GM19438 (cell line): ENCODE results near the gene DOK7.
"Not testable (repeated sequence)": the region's sequence is repeated elsewhere in the genome, so short reads cannot be mapped to it uniquely, and the experiment has no call there.

Experiments
- ATAC-seq: cut with Tn5 transposase; IDR thresholded peaks from one replicate; pipeline ENCODE4 v1.9.1; 2021; ENCODE audit warnings: low read depth; ENCODE audit not compliant: unreplicated experiment

The DOK7 gene

DNA sequence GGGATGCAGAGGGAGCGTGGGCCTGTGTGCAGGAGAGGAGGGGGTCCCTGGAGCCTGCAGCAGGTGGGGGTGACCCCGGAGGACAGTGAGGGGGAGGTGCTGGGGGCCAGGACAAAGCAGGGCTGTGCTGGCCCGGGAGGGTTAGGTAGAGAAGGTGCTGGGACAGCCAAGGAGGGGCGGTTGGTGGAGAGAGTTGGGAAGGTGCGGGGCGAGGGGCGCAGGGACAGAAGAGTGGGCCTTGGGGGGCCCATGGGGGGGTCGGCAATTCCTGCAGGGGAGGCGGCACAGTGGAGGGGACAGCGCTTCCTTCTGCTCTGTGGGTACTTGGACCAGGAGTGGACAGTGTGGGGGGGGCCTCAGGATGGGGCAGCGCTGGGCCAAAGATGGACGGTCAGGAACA is 36.6 kb downstream of the DOK7 start:
- no peak for ATAC-seq

DNA sequence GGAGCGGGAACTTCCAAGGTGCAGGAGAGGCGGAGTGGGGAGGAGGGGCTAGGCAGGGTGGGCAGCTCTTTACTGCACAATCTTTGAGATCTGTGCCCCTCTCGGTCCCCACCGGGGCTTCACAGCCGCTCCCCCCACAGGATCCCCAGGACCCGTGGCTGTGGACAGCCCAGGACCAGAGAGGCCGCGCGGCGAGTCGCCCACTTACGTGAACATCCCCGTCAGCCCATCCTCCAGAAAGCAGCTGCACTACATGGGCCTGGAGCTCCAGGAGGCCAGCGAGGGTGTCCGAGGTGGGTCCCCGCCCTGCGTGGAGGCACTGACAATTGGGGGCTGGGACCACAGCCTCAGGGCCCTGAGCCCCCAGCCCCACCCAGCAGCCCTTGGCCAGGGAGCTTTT is 37.0 kb downstream of the DOK7 start:
- ATAC-seq: no peak

DNA sequence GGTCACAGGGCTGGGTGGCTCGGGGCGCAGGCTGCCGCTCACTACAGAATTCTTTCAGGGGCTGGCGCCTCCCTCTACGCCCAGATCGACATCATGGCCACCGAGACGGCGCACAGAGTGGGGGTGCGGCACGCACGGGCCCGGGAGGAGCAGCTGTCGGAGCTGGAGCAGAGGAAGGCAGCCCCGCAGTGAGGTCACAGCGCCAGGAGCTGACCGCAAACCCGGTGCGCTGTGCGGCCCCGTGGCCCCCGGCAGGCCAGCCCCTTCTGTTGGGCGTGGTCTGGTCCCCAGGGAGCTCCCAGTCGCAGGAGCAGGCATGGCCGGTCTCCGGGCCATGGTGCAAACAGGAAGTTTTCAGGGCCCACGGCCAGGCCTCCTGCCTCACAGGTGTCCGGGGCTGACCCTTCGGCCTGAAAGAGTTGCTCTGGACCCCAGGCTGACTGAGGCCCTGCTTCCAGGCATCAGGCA is 37.6 kb downstream of the DOK7 start:
- ATAC-seq: no peak

DNA sequence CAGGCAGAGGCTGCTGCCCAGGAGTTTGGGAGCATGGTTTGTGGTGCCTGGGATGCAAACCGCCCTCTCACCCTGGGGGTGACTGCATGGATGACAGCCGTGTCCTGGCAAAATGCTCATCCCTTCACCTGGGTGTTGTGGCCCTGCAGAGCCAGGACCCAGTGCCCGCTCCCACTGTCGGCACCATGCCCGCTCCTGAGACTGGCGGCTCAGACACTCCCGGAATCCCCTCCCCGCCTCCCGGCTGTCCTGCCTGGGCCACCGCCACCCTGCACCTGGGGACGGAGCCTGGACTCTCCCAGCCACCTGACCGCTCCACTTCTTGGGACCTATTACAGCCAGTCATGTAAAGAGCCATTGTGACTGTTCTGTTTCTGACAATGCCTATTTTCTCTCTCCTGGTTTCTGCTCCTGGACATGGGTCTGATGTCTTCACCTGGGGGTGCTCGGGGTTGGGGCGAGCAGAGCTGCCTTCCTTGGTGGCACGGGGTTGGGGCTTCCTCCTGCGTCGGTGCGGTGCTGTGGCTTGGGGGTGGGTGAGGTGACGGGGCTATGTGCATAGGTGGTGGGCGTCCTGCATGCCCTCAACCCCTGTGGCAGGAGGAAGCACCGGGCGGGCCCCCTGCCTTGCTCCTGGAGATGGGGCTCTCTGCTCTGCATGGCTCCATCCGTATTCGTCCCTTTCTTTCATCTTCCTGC is 38.2 kb downstream of the DOK7 start:
- ATAC-seq: no peak

DNA sequence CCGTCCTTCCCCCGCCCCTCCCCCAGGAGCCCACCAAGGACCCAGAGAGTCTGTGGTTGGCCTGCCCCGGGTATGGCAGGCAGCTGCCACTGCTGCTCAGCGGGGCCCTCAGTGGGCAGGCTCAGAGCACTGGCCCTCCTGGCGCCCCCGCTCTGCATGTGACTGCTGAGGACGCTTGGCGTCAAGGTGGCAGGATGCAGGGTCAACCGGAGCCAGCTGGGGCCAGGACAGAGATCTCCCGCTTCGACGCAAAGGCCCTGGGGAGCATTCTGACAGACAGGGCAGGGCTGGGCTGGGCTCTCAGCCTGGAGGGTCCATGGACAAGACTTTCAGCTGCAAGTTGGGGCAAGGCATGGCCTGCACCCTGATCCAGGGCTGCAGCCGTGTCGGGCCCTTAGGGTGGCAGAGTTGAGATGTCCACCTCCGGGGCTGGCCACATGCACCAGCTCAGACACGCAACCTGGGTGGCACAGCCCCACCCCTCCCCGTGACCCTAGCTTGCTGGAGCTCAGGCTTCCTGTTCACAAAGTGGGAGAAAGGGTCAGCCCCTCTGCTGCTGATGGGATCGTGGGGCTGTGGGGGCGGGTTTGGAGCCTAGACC is 38.8 kb downstream of the DOK7 start:
- ATAC-seq: no peak

DNA sequence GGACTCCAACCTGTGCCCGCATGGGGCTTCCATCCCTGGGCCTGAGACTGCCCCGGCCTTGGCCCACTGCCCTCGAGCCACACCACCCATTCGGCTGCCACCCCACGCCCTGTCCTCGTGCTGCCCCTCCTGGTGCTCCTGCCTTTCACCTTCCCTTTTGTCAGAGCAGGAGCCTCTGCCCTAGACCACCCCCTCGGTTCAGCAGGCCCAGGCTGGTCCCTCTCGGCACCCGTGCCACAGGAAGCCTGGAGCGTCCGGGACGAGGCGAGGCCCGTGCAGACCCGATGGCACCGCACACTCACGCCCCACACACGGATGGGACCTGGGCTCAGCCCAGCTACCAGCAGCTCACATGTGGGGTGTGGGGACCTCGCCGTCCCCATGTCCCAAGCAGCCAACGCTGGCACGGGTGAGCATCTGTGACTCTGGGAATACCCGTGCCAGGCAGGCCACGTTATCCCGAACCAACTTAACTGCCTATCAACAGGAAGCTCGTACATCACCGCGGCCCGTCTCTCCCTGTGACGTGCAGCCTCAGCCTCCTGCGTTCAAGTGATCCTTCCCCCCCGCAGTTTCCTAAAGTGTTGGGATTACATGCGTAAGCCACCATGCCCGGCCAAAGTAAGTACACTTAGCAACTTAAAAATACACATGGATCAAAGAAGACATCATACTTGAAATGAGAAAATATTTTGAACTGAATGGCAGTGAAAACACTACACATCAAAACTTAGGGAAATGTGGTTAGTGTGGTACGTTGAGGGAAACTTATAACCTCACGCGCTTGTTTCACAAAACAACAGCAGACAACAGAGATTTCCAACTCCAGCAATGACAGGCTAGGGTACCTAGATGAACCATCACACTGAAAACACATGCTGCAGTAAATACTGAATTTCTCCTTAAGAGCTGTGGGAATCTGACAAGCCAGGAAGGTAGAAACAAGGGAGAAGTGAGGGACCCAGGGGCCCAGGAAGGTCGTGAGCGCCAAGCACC is 40.1 kb downstream of the DOK7 start:
- ATAC-seq: no peak

DNA sequence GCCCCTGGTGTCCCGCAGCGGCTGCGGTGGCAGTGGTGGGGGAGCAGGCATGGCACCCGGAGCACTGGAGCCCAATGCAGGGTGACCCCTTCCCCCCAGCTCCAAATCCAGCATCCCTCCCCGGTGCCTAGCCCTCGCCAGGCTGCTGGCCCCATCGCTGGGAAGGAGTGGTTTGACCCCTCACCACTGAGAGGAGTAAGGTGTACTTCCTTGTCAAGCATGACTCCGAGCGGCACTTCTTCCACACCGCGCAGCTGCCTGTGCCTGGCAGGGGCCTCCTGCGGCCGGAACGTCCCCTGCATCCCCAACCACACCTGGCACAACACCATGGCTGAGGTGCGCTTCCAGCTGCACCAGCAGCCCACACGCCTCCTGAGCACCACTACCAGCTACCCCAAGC is 42.1 kb downstream of the DOK7 start:
- no peak for ATAC-seq

DNA sequence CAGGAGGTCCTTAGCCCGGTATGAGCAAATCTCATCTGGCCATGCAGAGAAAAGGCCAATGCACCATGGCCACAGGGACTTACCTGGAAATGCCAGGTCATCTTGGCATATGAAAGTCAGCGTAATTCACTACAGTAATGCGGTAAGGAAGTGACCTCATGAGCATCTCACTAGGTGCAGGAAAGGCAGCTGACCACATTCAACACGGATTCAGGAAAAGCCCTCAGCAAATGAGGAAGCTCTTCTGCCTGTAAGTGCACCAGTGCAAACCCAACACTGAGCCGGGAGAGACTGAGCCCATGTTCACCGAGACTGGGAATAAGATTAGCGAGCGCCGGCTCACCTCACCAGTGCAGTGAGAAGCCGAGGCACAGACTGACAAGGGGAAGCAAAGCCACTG is 45.4 kb downstream of the DOK7 start:
- no peak for ATAC-seq

DNA sequence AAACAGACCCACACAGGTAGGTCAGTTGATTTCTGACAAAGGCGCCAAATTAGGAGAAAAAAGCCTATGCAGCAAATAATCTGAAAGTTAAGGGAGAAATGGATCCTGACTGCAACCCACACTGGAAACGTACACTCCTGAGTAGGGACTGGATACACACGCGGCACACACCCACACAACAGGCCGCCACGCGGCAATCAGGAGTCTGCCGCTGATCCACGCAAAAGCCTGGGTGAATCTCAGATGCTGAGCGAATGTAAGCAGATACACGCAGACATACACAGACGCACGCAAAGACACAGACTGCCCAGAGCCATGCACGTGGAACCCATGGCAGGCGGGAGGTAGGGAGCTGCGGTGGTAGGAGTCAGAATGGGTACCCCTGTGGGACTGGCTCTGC is 47.4 kb downstream of the DOK7 start:
- ATAC-seq: no peak

DNA sequence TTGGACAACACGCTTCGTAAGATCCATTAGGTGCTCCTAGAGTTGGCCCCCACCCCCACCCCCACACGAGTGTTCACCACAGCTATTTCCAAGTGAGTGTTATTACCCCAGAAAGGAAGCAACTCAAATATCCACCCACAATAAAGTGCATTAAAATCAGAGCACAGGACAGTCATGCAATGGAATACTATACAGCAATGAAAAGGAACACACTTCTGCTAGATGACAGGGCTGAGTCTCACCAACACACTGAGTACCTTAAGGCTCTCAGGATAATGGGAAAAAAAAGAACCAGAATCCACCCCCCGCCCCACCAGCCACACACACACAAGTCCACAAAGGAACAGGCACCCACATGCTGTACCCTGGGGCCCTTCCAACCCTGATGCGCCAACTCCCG is 48.1 kb downstream of the DOK7 start:
- no peak for ATAC-seq

DNA sequence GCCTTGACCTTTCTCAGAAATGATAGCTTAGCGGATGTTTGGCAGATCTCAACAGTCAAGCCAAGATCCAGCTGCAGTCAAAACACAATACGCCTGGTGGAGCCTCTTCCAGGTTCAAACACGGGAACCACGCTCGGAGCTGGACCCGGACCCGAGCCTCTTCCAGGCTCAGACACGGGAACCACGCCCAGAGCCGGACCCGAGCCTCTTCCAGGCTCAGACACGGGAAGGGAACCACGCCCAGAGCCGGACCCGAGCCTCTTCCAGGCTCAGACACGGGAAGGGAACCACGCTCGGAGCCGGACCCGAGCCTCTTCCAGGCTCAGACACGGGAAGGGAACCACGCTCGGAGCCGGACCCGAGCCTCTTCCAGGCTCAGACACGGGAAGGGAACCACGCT is 48.5 kb downstream of the DOK7 start:
- ATAC-seq: not testable (repeated sequence)

DNA sequence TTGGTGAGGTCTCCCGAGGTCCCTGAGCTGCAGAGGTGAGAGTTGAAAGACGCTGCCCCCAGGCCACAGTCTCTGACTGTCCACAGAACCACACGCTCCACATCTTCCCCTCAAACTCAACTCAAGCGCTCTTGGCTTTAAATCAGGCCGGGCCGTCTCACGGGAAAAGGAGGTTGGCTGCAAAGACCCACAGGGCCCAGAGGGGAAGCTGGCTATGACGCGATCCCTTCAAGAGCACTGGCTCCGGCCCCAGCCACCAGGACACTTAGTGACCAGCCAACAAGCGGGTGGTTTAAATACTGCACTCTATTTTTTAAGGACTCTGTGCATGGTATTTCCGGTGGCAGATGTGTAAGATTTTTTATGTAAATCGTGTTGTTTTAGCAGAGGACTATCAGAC is 49.2 kb downstream of the DOK7 start:
- no peak for ATAC-seq

DNA sequence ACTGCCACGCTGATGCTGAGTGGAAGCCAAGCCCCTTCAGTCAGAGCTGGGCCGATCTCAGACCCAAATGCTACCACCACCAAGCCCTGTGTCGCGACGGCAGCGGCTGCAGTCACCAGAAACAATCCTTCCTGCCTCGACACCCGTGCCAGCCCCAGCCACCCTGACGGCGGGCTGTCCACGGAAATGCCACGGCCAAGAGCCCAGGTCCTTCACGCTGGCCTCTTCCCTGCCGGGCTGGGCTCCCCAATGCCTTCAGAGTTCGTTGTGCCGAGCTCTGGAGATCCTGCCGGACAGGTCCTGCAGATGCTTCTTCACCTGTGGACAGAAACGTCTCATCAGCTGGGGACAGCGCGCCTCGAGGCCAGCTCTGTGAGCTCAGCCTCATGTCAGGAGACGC is 49.6 kb downstream of the DOK7 start:
- ATAC-seq: no peak

DNA sequence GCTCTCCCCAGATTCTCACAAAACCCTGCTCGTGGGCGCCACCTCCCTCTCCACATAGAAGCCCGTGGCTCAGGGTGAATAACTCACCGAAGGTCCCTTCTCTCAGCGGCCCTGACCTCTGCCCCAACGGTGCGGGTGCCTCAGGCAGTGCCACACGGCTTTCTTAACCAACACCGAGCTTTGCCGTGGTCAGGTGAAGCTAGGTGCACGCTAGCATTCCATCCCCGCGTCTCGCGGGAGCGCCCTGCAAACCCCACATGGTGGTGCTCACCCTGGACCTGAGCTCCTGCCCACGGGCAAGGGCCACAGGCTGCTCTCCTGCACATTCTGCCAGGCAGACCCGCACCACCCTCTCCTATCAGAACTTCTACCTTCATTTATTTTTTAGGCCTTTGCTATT is 50.7 kb downstream of the DOK7 start:
- ATAC-seq: no peak

DNA sequence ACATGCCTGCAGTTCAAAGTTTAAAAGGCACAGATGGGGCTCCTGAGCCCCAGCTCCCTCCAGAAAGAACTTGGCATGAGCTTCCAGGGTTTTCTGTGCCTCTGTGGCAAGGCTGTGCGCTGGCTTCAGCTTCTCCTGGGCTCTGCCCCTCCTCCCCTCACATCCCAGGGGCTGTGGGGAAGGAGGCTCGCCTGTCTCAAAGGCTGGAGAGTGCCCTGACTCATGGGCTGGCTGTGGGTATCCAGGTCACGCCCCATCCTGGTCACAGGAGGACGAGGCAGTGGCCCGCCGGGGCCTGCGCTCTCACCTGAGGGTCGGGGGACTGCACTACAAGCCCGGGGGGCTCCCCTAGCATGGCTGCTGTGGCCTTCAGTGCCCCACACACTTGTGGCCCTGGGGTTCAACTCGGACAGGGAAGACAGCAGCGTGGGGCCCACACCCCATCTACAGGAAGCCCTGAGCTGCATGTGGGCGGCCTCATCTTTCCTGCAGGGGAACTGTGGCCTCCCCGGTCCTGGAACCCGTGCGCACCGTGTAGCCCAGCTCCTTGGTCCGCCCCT is 51.2 kb downstream of the DOK7 start:
- no peak for ATAC-seq

DNA sequence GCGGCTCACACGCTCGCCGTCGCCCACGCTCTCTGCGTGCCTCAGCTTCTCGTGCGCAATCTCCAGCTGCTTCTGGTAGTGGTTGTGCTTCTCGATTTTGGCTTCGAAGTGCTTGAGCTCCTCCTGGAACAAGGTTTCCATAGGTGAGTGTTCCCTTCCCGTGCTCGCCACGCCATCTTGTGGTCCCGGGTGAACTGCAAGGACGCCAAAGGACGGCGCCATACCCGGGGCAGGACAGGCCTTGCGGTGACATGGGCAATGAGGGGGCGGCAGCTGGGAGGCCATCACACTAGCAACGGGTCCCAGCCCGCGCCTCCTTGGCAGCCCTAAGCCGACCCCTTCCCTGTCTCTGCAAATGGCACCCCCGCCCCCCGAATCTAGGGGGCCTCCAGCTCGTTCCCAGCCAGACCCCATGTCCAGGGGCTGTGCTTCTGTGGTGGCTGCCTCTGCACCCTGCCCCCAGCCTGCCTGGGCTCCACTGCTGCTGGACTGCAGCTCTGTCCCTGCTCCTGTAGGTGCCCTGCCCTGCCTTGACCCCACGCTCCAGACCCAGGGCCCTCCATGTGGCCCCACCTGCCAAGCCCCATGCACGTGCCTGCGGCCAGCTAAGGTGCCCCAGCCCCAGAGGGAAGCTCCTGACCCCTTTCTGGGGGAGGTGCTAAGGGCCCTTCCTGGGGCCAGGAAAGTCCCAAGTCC is 51.8 kb downstream of the DOK7 start:
- no peak for ATAC-seq

DNA sequence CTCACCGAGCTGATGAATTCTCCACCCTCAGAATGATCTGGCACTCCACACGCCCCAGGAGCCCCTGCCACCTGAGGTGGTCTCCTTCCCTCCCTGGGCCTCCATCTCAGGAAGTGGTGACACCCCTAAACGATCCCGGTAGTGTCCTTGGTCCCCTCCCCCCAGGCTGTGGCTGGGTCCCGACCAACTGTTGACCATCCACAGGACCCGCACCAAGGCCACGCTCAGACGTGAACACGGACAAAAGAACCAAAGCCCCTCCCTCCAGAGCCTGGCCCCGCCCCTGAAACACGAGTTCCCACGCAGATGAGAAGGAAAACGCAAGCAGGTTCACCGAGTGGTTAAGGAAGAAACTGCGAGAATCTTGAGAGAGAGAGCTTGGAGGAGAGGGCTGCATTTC is 52.5 kb downstream of the DOK7 start:
- no peak for ATAC-seq

DNA sequence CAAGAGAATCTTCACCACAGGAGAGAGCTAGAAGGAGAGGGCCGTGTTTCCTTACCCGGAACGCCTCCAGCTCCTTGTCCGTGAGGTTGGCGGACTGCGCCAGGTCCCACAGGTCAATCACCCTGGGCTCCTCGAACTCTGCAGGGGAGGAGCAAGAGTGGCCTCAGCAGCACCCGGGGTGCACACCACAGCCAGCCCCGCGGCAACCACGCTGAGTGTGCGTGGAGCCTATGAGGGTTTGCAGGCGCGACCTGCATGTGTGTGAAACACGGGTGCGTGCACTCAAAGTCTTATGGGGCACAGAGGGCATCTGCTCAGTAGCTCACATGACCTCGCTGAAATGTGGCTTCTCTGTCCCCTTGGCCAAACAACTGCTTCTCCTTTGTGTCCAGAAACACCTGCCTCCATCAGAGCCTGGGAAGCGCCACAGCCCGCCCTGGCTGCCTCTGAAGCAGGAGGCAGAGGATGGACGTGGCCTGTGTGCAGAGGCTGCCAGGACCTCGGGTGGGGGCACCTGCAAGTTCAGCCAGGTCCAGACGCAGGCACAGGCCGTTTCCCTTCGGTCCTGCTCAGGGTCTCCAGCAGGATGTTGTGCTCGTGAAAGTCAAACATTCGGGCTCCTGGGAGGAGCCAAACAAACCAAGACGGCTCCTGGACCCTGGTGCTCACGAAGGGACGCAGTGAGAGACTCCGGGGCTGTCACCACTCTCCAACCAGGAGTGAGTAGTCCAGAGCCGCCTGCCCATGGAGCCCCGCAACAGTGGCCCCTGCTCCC is 53.1 kb downstream of the DOK7 start:
- ATAC-seq: no peak

DNA sequence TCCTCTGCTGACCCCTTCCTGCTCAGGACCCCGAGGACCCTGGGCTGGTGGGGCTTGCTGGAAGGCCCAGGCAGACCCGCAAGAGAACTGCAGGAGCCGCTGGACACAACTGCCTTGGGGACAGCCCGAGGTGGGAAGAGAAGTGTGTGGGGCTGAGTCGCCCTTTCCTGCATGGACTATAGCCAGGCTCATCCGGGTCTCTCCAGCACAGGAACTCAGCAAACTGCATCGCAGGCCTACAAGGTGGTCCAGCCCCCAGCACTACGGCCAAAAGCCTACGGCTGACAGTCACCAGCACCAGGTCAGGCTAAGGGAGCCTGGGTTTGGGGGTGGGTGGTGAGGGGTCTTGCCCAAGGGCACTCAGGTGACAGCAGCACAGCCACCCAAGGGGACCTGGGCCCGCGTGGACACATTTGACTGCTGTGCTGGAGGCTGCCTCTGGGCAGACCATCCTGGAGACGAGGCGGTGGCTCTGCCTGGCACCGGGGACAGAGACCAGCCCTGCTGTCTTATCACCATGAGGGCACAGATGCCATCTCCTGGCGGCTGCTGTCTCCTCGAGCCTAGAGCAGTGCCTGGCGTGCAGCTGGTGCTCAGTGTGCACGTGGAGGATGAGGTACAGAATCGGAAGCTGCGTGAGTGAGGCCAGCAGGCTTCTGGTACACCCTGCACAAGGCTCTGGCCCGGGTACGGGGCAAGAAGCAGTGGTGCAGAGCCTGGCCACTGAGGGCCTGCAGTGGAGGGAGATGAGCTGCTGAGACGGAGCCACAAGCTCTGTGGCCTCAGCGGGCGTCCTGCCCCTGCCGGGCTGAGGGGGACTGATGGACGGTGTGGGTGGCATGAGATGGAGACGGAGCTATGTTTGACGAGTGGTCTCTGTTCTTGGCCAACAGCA is 54.0 kb downstream of the DOK7 start:
- ATAC-seq: no peak
